22Rv1 (cell line): ENCODE measurements around the gene LRP1-AS.

Experiments used
- ZFX ChIP-seq: fragments of 450-650 bp; IDR thresholded peaks from 2 replicates; pipeline ENCODE4 v1.6.1; 2017; ENCODE audit warnings: antibody characterized with exemption, borderline replicate concordance
- TF ChIP-seq, protein P1 (sequence below): fragments of 450-650 bp; IDR thresholded peaks from 2 replicates; pipeline ENCODE4 v1.5.1; 2017; ENCODE audit warnings: mild to moderate bottlenecking

DNA sequence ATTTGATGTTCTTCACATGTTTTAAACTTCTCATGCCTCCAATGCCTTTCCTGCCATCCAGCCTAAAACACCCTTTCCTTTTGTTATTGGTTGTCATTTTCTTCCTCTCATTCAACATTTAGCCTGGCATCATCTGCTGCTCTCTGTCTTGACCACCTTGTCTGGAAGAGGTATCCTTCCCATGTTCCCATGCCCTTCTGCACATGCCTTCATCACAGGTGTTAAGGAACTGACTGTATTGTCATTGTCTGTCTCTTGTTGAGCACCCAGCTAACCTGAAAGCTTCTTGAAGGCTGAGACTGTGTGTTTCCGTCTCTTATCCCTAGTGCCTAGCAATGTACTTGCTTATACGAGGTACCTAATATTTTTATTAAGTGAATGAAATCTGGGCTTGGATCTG lies 23.6 kb downstream of the LRP1-AS start:
- TF ChIP-seq, protein P1, sequence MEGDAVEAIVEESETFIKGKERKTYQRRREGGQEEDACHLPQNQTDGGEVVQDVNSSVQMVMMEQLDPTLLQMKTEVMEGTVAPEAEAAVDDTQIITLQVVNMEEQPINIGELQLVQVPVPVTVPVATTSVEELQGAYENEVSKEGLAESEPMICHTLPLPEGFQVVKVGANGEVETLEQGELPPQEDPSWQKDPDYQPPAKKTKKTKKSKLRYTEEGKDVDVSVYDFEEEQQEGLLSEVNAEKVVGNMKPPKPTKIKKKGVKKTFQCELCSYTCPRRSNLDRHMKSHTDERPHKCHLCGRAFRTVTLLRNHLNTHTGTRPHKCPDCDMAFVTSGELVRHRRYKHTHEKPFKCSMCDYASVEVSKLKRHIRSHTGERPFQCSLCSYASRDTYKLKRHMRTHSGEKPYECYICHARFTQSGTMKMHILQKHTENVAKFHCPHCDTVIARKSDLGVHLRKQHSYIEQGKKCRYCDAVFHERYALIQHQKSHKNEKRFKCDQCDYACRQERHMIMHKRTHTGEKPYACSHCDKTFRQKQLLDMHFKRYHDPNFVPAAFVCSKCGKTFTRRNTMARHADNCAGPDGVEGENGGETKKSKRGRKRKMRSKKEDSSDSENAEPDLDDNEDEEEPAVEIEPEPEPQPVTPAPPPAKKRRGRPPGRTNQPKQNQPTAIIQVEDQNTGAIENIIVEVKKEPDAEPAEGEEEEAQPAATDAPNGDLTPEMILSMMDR: no peak
- no peak for TF ChIP-seq ZFX
